Muscle layer of duodenum (tissue), 2 donors: ENCODE results near the gene COX6A2.
"Not testable (repeated sequence)": the region's sequence is repeated elsewhere in the genome, so short reads cannot be mapped to it uniquely, and the experiment has no call there.

ENCODE experiments used
- H3K27ac ChIP-seq: one replicate; pipeline ENCODE4 v1.7.0; 2013; ENCODE audit warnings: mild to moderate bottlenecking, low read length
- H3K27me3 ChIP-seq: one replicate; pipeline ENCODE4 v1.7.0; 2013; ENCODE audit warnings: low read depth, mild to moderate bottlenecking, control low read depth, low read length
- H3K36me3 ChIP-seq, 2 donors: one replicate each; pipeline ENCODE4 v1.7.0; 2013; ENCODE audit warnings: low read length in 2 of 2, control low read depth in 1 of 2, mild to moderate bottlenecking in 1 of 2; ENCODE audit not compliant: insufficient read depth in 2 of 2, control insufficient read depth in 1 of 2
- H3K4me1 ChIP-seq, 2 donors: one replicate each; pipeline ENCODE4 v1.7.0; 2013; ENCODE audit warnings: low read length in 2 of 2, mild to moderate bottlenecking in 2 of 2, control low read depth in 1 of 2, moderate library complexity in 1 of 2; ENCODE audit not compliant: insufficient read depth in 2 of 2, control insufficient read depth in 1 of 2
- H3K4me3 ChIP-seq, 2 donors: one replicate each; pipeline ENCODE4 v1.7.0; 2013; ENCODE audit warnings: low read length in 2 of 2, low read depth in 1 of 2, mild to moderate bottlenecking in 1 of 2
- H3K9me3 ChIP-seq, 2 donors: one replicate each; pipeline ENCODE4 v1.7.0; 2013; ENCODE audit warnings: low read length in 2 of 2, control low read depth in 1 of 2, mild to moderate bottlenecking in 1 of 2; ENCODE audit not compliant: control insufficient read depth in 1 of 2
- donor health status: healthy.

The COX6A2 gene

GRCh38 chr16:31451201-31451600 is 23.0 kb upstream of the COX6A2 start:
- H3K27me3 ChIP-seq: no peaks in the 10 kb centered on the region
- H3K27ac ChIP-seq: no peak overlapping the region
- H3K9me3 ChIP-seq: no peaks in the 10 kb centered on the region
- H3K4me3 ChIP-seq: no peak overlapping the region
- H3K4me1 ChIP-seq: peaks cover 21 to 27% of the 10 kb centered on the region in 2 donors
- no peaks in the 10 kb centered on the region for H3K36me3 ChIP-seq

DNA sequence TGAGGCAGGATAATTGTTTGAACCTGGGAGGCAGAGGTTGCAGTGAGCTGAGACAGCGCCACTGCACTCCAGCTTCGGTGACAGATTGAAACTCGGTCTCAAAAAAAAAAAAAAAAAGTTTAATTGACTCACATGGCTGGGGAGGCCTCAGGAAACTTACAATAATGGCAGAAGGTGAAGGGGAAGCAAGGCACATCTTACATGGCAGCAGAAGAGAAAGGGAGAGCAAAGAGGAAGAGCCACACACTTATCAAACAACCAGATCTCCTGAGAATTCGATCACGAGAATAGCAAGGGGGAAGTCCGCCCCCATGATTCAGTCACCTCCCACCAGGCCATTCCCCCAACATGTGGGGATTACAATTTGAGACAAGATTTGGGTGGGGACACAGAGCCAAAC is 17.8 kb upstream of the COX6A2 start:
- not testable (repeated sequence) for H3K36me3 ChIP-seq, H3K9me3 ChIP-seq

DNA sequence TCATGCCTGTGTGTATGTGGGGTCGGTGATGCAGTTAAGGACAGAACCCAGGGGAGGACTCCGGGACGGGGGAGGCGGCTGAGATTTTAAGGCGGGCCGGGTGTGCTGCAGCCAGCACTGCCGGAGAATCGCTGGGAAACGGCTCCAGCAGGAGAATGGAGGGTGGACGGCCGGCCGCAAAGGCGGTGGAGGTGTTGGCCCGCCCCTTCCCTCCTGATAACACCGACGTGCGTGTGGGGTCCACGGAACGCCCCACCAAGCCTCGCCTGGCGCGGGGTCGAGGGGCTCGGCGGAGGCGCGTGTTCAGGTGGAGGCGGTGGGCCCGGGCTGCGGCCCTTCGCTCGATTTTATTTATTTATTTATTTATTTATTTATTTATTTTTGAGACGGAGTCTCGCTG is 13.8 kb upstream of the COX6A2 start:
- Histone ChIP-seq H3K9me3 (no peaks in the 10 kb centered on the region), H3K36me3 (no peaks in the 10 kb centered on the region), H3K4me3 (no peak overlapping the region), H3K27ac (no peak overlapping the region), H3K4me1 (no peaks in the 10 kb centered on the region), H3K27me3 (no peaks in the 10 kb centered on the region)

More for the DNA sequence above, 17.8 kb upstream of the COX6A2 start:
- H3K4me1 ChIP-seq, H3K4me3 ChIP-seq, H3K27ac ChIP-seq, H3K27me3 ChIP-seq: not testable (repeated sequence)

DNA sequence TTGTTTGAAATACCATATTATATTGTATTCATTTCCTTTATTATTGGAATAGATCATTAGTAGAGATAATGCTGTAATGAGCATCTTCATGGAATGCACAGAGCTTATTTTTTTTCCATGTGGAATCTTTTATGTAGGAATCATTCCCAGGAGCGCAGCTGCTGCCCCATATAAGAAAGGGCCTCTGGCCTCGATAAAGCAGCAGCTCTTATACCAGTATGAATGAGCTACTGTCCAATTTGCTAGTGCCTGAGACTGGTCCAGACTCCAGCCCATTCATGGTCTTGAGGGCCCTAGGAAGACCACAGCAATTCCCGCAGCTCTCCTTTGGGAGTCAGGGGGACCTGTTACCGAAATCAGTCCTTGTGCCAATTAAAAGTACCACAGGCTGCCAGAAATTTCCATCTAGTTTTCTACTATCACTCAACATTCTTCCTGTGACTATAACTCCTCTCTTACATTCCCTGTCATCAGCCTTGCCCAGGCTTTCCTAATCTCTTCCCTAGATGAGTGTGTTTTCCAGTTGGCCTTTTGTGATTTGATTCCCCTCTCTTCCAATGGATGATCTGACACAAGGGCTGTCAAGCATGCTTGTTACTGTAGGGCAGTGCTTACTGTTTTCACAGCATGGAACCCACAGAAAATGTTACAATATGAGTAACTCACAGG is 12.5 kb upstream of the COX6A2 start:
- H3K36me3 ChIP-seq: no peaks in the 10 kb centered on the region
- H3K4me1 ChIP-seq: no peaks in the 10 kb centered on the region
- H3K27me3 ChIP-seq: no peaks in the 10 kb centered on the region
- no peak overlapping the region for H3K4me3 ChIP-seq
- H3K9me3 ChIP-seq: no peaks in the 10 kb centered on the region
- H3K27ac ChIP-seq: no peak overlapping the region

GRCh38 chr16:31439519-31439918 is 11.4 kb upstream of the COX6A2 start:
- H3K27me3 ChIP-seq: no peaks in the 10 kb centered on the region
- no peak overlapping the region for H3K27ac ChIP-seq
- H3K36me3 ChIP-seq: no peaks in the 10 kb centered on the region
- H3K4me1 ChIP-seq: no peaks in the 10 kb centered on the region
- no peak overlapping the region for H3K4me3 ChIP-seq
- H3K9me3 ChIP-seq: no peaks in the 10 kb centered on the region

GRCh38 chr16:31439023-31439422 is 10.9 kb upstream of the COX6A2 start:
- not testable (repeated sequence) for H3K27ac ChIP-seq, H3K4me3 ChIP-seq, H3K9me3 ChIP-seq, H3K27me3 ChIP-seq, H3K4me1 ChIP-seq, H3K36me3 ChIP-seq

DNA sequence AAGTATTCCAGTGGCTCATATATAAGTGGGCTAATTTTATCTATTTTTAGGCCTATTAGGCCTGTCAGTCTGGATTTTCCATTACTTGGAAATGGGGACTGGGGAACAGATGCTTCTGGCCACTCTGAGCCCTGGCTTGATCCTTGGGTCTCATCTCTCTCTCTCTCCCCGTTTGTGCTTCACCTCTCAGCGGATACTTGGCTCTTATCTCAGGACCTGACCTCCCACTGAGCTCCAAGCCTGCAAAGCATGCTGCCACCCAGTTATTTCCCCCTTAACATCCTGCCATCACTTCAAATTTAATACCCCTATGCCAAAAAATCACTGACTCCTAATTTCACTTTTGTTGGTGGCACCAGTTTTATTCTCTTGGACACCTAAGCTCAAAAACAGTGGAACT is 10.3 kb upstream of the COX6A2 start:
- Histone ChIP-seq H3K27me3 (no peaks in the 10 kb centered on the region), H3K27ac (no peak overlapping the region), H3K9me3 (no peaks in the 10 kb centered on the region), H3K4me1 (no peaks in the 10 kb centered on the region), H3K4me3 (no peak overlapping the region), H3K36me3 (no peaks in the 10 kb centered on the region)

DNA sequence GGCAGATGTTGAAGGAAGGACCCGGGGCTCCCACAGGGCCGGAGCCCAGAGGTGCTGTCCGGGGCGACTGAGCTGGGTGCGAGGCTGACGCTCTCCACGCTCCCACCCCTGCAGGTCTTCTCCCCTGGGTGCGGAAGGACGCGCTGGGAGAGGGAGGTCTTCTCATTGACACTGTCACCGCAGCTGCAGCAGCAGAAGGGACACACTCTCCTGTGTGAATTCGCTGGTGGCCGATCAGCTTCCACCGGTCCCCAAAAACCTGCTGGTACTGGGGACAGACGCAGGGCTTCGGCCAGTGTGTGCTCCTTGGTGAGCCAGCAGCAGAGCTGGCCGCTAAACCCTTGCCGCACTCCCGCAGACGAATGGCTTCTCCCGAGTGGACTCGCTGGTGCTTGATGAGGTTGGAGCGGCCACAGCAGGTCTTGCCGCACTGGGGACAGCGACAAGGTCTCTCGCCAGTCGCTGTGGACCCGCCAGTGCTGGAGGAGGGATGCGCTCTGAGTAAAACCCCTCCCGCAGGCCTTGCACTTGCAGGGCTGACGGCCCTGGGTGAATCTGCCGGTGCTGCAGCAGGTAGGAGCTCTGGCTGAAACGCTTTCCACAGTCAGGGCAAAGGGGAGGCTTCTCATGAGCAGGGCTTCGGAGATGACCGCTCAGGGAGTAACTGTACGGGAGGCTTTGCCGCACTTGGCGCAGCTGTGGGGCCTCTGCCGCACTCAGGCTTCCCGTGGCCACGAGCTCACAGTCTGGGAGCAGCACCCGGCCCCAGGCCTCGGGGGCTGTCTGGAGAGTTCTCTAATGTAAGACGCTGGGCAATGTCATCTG is 8.3 kb upstream of the COX6A2 start:
- no peaks in the 10 kb centered on the region for H3K4me1 ChIP-seq
- no peak overlapping the region for H3K4me3 ChIP-seq
- no peaks in the 10 kb centered on the region for H3K27me3 ChIP-seq
- no peak overlapping the region for H3K27ac ChIP-seq
- no peaks in the 10 kb centered on the region for H3K9me3 ChIP-seq
- H3K36me3 ChIP-seq: no peaks in the 10 kb centered on the region

DNA sequence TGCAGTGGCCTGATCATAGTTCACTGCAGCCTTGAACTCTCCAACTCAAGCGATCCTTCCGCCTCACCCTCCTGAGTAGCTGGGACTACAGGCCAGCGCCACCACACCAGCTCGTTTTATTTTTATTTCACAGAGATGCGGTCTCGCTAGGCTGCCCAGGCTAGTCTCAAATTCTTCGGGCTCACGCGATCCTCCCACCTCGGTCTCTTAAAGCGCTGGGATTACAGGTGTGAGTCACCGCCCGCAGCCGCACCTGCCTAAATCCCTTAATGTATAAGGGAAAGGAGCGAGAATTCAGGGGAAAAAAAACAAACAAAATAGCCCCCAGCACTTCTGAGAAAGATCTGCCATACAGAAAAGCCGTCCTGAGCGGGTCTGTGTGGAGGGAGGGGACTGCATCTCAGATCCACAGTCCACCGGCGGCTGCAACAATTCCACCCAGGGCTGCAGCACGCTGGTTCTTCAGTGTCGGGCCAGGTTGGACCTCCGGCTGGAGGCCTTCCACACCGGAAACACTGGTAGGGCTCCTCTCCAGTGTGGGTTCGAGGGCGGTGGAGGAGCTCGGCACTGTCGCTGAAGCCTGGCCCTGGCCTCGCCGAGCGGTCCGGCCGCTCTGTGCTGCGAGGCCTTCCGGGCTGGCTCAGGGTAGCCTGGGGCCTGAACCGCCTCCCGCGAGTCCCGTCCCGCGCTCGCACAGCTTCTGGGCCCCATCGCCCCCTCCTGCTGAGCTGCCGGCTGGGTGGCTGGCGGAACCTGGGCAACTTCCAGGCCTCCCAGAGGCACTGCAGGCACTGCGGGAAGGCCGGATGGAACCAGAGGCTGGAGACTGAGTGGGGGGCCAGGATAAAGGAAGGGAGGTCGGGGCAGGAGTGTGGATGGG is 7.4 kb upstream of the COX6A2 start:
- no peaks in the 10 kb centered on the region for H3K27me3 ChIP-seq
- no peaks in the 10 kb centered on the region for H3K4me1 ChIP-seq
- no peaks in the 10 kb centered on the region for H3K9me3 ChIP-seq
- H3K27ac ChIP-seq: no peak overlapping the region
- H3K36me3 ChIP-seq: no peaks in the 10 kb centered on the region
- no peak overlapping the region for H3K4me3 ChIP-seq

- Histone ChIP-seq H3K4me1 (peaks cover 0 to 9% of the 10 kb centered on the region in 2 donors), H3K27me3 (no peaks in the 10 kb centered on the region), H3K36me3 (no peaks in the 10 kb centered on the region), H3K4me3 (no peak overlapping the region), H3K9me3 (no peaks in the 10 kb centered on the region), H3K27ac (no peak overlapping the region)
Measured at GRCh38 chr16:31430380-31431052, 2.4 kb upstream of the COX6A2 start.

- no peaks in the 10 kb centered on the region for H3K27me3 ChIP-seq
- H3K27ac ChIP-seq: no peak overlapping the region
- H3K4me1 ChIP-seq: peaks cover 0 to 9% of the 10 kb centered on the region in 2 donors
- no peaks in the 10 kb centered on the region for H3K36me3 ChIP-seq
- H3K4me3 ChIP-seq: no peak overlapping the region
- H3K9me3 ChIP-seq: no peaks in the 10 kb centered on the region
Measured at GRCh38 chr16:31429796-31430195, 1.6 kb upstream of the COX6A2 start.
